T follicular helper cell (primary cell): ENCODE data around the gene DIPK1A.
"Not testable (repeated sequence)": the region's sequence is repeated elsewhere in the genome, so short reads cannot be mapped to it uniquely, and the experiment has no call there.

ENCODE experiments used
- DNase-seq: peaks from one replicate; pipeline ENCODE4 v3.0.0-alpha.2; 2020; ENCODE audit warnings: low read depth

Gene DIPK1A

GRCh38 chr1:92916899-92917298 lies 44.4 kb downstream of the DIPK1A start:
- no peak for DNase-seq

GRCh38 chr1:92915547-92915946 lies 45.7 kb downstream of the DIPK1A start:
- DNase-seq: no peak

DNA sequence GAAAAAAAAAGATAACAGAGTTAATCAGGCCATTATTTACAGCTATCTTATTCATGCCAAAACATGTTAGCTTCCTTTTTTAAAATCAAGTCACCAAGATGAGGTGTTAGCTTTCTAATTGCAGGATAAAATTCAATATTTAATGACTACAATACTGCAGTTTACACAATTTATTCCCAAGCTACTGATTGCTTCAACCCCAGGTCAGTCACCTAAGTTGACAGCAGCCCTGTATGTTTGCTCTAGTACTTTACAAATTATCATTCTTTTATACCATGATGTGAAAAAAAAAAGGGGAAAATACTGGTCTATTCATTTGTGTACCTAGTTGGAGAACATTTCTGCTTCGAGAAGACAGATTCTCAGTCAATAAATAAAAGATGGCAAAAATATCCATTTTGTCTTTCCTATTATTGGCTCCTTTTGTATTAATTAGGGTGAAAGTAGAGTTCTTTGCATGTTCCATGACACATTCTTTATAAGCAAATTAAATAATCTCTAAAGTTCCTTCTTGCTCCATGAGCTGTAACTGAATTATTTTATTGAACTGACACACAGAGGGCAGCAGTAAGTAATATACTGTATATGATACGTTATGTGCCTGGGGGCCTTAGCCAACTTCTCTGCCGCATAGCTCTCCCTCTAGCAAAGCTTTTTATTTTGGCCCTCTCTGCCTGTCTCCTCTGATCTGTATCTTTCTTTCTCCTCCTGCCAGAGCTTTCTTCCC lies 48.0 kb downstream of the DIPK1A start:
- DNase-seq: no peak

DNA sequence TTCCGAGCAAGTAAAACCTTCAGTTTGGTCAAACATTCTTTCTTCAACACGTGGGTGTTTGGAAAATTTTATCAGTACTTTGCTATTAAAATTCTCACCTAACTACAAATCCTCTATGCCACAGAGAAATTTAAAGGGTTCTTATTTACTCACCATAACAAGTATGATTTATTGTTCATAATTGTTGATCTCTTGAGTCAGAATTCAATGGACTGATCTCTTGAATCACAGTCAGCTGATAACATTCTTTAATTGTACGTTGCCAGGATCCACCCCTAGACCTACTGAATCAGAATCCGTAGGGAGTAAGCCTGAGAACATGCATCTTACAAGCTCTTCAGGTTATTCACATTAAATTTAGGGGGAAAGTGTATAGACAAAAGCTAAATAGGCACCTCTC lies 51.2 kb downstream of the DIPK1A start:
- DNase-seq: no peak

DNA sequence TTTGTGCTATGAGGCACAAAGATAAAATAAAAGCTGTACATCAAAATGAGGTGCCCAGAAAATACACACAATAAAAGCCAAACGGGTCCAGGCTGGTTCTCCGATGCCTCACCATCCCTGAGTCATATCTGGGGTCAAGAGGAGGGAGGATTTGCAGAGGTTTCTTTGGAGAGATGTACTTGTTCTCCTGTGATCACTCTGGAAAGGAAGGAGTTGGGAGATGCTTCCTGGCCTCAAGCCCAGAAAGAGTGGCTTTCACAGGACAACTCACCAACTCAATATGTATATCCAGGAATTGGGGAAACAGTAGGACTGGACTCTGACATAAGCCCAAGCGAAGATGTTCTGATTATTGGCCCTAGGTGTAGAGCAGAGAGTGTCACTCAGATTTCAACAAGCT lies 51.9 kb downstream of the DIPK1A start:
- no peak for DNase-seq

DNA sequence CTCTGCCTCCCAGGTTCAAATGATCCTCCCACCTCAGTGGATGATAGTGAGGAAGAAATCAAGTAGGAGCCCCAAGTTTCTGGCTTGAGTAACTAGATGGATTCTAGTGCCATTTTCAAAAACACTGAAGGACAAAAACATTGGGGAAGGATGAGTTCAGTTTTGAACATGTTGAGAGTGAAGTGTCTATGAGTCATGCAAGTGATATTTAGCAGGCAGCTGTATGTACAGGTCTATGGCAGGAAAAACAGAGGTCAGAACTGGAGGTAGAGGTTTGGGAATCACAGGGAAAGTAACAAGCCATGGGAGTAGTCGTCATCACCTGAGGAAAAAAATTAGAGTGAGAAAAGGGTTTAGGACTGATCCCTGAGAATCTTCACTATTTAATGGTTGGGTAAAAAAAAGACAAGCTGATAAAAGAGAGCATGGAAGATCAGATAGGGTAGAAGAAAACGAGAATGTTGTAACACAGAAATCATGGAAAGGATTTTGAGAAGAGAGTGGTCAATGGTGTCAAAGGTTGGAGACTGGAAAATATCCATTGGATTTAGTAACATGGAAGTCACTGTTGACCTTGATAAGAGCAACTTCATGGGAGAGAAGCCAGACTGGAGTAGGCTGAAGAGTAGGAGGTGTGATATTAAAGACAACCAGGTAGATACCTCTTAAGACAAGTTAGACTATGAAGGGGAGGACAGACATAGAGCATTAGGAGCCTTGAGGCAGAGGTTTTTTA lies 53.1 kb downstream of the DIPK1A start:
- no peak for DNase-seq

DNA sequence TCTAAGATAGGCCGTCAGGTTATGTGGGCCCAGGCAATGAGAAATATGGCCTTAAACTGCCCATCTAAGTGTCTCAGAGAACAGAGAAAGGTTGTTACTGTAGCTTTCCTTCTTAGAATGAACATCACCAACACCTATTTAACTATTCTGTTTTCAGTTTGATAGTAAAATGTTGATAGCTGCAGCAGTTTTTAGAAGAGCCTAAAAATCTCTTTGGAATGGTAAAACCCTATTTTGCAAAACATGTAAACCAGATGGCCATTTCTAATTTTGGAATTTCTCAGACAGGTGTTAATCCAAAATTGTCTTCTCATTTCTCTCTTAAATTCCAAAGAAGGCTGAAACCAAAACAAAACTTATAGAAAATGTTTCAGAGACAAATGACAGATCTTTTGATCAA lies 57.5 kb downstream of the DIPK1A start:
- DNase-seq: no peak

DNA sequence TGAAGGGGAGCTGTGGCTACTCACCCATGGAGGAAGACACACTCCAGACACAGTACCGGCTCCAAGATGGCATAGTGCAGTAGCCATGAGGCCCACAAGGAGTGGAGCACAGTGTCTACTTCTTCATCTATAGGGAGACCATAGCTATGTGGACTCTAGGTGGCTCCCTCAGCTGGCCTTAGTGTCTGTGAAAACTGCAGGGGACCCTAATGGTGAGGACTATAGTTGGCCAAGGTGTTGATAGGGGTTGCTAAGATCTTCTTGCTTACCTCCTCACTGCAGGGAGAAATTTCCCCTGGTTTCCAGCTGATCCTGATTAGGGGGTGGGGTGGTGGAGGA lies 58.9 kb downstream of the DIPK1A start:
- DNase-seq: no peak

DNA sequence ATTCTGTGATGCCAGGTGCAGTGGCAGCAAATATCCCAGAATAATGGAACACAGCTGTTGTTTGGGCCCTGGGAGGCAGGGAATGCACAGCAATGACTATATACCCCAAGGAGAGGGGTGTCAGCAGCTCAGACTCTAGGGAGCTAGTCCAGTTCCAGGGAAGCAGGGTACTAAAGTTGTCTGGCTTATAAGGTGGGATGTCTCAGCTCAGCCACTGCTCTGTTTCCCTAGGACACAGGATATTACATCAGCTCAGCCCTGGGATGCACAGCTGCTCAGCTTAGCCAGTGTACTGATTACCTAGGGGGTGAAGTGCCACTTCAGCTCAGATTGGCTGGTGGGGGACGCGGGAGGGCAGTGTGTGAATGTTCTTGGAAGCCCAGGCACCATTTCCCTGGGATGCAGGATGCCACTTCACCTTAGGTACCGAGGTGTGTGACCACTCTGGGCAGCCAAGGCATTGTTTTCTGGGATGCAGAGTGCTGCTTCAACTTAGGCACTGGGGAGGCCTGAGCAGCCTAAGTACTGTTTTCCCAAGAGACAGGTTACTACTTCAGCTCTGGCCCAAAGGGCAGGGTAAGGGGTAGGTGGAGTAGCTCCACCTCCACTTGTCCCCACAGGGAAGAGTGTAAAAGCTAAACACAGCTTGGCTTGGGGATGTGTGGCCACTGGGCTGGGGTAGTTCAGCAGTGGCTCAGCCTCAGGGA lies 59.4 kb downstream of the DIPK1A start:
- DNase-seq: no peak

GRCh38 chr1:92901126-92901525 lies 60.1 kb downstream of the DIPK1A start:
- DNase-seq: no peak

- no peak for DNase-seq
These were observed 60.7 kb downstream of the DIPK1A start for GRCh38 chr1:92900539-92900938.

GRCh38 chr1:92899780-92900179 lies 61.5 kb downstream of the DIPK1A start:
- no peak for DNase-seq

DNA sequence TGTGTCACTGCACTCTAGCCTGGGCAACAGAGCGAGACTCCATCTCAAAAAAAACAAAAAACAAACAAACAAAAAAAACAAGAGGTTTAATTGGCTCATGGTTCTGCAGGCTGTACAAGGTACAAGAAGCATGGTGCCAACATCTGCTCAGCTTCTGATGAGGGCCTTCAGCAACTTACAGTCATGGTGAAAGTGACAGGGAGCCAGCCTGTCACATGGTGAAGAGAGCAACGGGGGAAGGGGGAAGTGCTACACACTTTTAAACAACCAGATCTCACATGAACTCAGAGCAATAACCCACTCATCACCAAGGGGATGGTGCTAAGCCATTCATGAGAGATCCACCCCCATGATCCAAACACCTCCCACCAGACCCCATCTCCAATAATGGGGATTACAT lies 63.2 kb downstream of the DIPK1A start:
- DNase-seq: not testable (repeated sequence)

- no peak for DNase-seq
These were observed 73.8 kb downstream of the DIPK1A start for GRCh38 chr1:92887465-92887864.

DNA sequence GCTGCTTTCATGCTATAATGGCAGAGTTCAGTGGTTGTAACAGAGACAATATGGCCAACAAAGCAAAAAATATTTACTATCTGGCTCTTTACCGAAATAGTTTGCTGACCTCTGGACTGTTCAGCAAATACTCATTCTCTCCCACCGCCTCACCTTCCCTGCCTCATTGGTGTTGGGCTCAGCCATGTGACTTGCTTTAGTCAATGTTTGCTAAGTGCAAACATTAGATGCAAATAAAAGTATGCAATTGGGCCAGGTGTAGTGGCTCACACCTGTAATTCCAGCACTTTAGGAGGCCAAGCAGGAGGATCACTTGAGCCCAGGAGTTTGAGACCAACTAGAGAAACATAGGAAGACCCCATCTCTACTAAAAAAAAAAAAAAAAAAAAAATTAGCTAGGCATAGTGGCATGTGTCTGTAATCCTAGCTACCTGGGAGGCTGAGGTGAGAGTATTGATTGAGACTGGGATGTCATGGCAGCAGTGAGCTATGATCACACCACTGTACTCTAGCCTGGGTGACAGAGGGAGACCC lies 74.3 kb downstream of the DIPK1A start:
- no peak for DNase-seq

- no peak for DNase-seq
These were observed 77.1 kb downstream of the DIPK1A start for GRCh38 chr1:92884195-92884594.

DNA sequence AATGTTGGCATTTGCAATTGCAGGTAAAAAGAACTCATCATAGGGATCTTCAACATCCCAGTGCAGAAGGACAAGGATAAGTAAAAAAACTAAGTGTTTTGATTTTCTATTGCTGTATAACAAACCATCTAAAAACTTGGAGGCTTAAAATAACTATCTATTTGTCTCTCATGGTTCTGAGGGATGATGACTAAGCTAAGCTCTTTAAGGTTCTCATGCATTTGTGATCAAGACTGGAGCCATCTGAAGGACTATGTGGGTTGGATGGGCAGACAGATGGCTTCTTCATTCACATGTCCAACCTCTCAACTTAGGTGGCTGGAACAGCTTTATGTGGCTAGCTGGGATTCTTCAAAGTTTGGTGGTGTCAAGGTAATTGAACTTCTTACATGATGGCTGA lies 78.0 kb downstream of the DIPK1A start:
- DNase-seq: no peak

- DNase-seq: peak; percentile 27
These were observed 78.4 kb downstream of the DIPK1A start for GRCh38 chr1:92882819-92883218.

GRCh38 chr1:92881391-92881790 lies 79.9 kb downstream of the DIPK1A start:
- DNase-seq: no peak

DNA sequence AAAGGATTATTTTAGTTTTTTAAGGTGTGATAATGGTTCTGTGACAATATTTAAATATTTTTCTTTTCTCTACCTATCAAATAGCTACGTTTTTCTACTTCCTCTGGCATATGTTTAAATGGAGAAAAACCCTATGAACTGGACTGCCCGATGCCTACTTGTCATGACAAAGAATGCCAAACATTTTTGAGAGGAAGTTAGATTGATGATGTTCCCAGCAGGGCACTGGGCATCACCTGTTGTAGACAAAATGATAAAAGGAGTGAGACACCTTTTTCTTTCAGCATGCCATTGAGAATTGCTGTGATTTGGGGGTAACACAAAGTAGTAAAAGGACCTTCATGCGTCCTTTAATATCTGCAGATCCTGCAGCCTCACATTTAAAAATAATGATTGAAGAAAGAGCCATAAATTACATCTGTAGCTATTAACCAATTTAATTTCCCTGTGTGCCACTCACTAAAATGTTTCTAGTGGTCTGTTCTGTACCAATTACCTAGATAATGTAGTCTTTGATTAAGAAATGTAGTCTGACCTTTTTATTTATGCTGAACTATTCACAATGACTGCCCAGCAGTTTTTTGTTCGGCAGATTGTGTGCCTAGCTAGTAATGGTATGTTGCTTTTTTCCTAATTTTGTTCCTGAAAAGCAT lies 81.8 kb downstream of the DIPK1A start:
- no peak for DNase-seq

- no peak for DNase-seq
These were observed 83.5 kb downstream of the DIPK1A start for GRCh38 chr1:92877792-92878191.

- no peak for DNase-seq
These were observed 84.1 kb downstream of the DIPK1A start for GRCh38 chr1:92877081-92877711.
